ENCODE measurements around the gene CACNA1B. TPM values are rescaled to one million over a fixed set of nuclear protein-coding genes. Genes with fewer than 3 reads are reported as not detected.

Gene CACNA1B
- total RNA-seq, 1 experiment from 2014 or later: 7.8 TPM

GRCh38 chr9:137918331-137919094 lies 40.9 kb downstream of the CACNA1B start:
- H2BK15ac ChIP-seq (ENCODE audit: low read depth, low read length): no peak overlapping the region
- no peaks in the 10 kb centered on the region for H4K20me1 ChIP-seq (ENCODE audit: control insufficient read depth, insufficient read depth, insufficient read length)
- no peaks in the 10 kb centered on the region for H3K79me1 ChIP-seq (ENCODE audit: insufficient read depth, low read depth, low read length, poor library complexity, severe bottlenecking)
- H3K4me2 ChIP-seq (ENCODE audit: insufficient read depth, insufficient read length, low read length): no peak overlapping the region
- H3K56ac ChIP-seq (ENCODE audit: insufficient read length, low read depth, low read length): no peak overlapping the region
- H3K9me3 ChIP-seq (ENCODE audit: control insufficient read depth, low read depth, low read length): no peaks in the 10 kb centered on the region
- no peaks in the 10 kb centered on the region for H3K79me2 ChIP-seq (ENCODE audit: insufficient read depth, low read length)
- H3K27me3 ChIP-seq (ENCODE audit: insufficient read depth, low read length): no peaks in the 10 kb centered on the region
- Mint-ChIP-seq H3K4me3 (no peak overlapping the region), H3K9me3 (peaks cover 7 to 8% of the 10 kb centered on the region in 2 experiments), H3K4me1 (no peaks in the 10 kb centered on the region), H3K27ac (peak overlapping the region in 1 of 3 experiments; percentile 68; a peak in 1 of 7 replicates), H3K27me3 (ENCODE audit: low read depth) (no peaks in the 10 kb centered on the region), H3K36me3 (ENCODE audit: insufficient read depth in 1 of 3, low read depth in 3 of 3) (peaks cover 46 to 63% (median 52%) of the 10 kb centered on the region in 3 experiments)
- no peak overlapping the region for H3K27ac ChIP-seq (ENCODE audit: insufficient read length, low read depth, low read length)
- no peak for DNase-seq
- no peak overlapping the region for H2AFZ ChIP-seq (ENCODE audit: low read length)
- no peak overlapping the region for H4K91ac ChIP-seq (ENCODE audit: insufficient read length, low read depth, low read length)
- H2BK120ac ChIP-seq (ENCODE audit: low read depth, low read length, poor library complexity, severe bottlenecking): no peak overlapping the region
- no peak overlapping the region for H3K4ac ChIP-seq (ENCODE audit: low read depth, low read length)
- H2BK12ac ChIP-seq (ENCODE audit: insufficient read length, low read depth, low read length): no peak overlapping the region
- no peak for TF ChIP-seq CTCF (conservative IDR thresholded peaks at IDR 0.05)
- H4K5ac ChIP-seq (ENCODE audit: insufficient read length, low read depth, low read length): no peak overlapping the region
- no peak overlapping the region for H3K18ac ChIP-seq (ENCODE audit: insufficient read length, low read depth, low read length)
- WGBS (ENCODE audit: extremely low coverage, insufficient read length, low lambda C conversion rate): no CpG with 5 or more reads among the region's 9 CpGs
- H3K4me1 ChIP-seq (ENCODE audit: insufficient read depth, low read length): no peaks in the 10 kb centered on the region
- no peak overlapping the region for H2AK5ac ChIP-seq (ENCODE audit: insufficient read length, low read length)
- no peak overlapping the region for H3K23ac ChIP-seq (ENCODE audit: insufficient read length, low read depth, low read length)
- H3K9ac ChIP-seq (ENCODE audit: extremely low read depth, insufficient read length, low read length): no peak overlapping the region
- no peak overlapping the region for H2BK20ac ChIP-seq (ENCODE audit: low read depth, low read length, poor library complexity, severe bottlenecking)
- no peaks in the 10 kb centered on the region for H3K23me2 ChIP-seq (ENCODE audit: insufficient read length, low read depth, low read length, poor library complexity, severe bottlenecking)
- H3T11ph ChIP-seq (ENCODE audit: low read length): no peak overlapping the region
- H4K8ac ChIP-seq (replicated peaks; ENCODE audit: insufficient read length, low read depth, low read length): no peak overlapping the region
- no peak overlapping the region for H3K14ac ChIP-seq (ENCODE audit: insufficient read depth, low read length)
- no peak overlapping the region for H2BK5ac ChIP-seq (ENCODE audit: insufficient read length, low read length)
